K562 (cell line): ENCODE data around the gene HPS4.

ENCODE experiments used
- CHD1 ChIP-seq: fragments of 200-600 bp; sonication (generic); IDR thresholded peaks from one replicate; pipeline ENCODE4 v1.6.1; 2012; ENCODE audit warnings: mild to moderate bottlenecking, moderate library complexity, low read length, inconsistent platforms
- EZH2 ChIP-seq: IDR thresholded peaks from 2 replicates; pipeline ENCODE4 v1.6.1; 2012; ENCODE audit warnings: low read depth, mild to moderate bottlenecking, inconsistent platforms, low read length, borderline replicate concordance
- KLF1 ChIP-seq: fragments of 450-650 bp; IDR thresholded peaks from 2 replicates; pipeline ENCODE4 v1.6.1; 2016; ENCODE audit warnings: missing genetic modification characterization, missing compliant biosample characterization
- MYC ChIP-seq, 2 experiments: fragments of 250-450 bp in 1 of 2; sonication (Bioruptor Pico) in 1 of 2; IDR thresholded peaks; 2 replicates each; pipeline versions ENCODE4 v1.5.1 to v1.6.1; 2012 to 2021; ENCODE audit warnings: low read depth in 2 of 2, borderline replicate concordance in 1 of 2, improper control_type of control experiment in 1 of 2, low read length in 1 of 2, mild to moderate bottlenecking in 1 of 2, moderate library complexity in 1 of 2
- PKNOX1 ChIP-seq: fragments of 450-650 bp; IDR thresholded peaks from 2 replicates; pipeline ENCODE4 v1.6.1; 2016
- POLR2AphosphoS5 ChIP-seq: IDR thresholded peaks from 2 replicates; pipeline ENCODE4 v1.6.1; 2011; ENCODE audit warnings: mild to moderate bottlenecking, low read depth, low read length, moderate library complexity; ENCODE audit not compliant: control insufficient read depth, insufficient read depth
- POLR2B ChIP-seq: fragments of 450-650 bp; IDR thresholded peaks from 2 replicates; pipeline ENCODE4 v1.6.1; 2018; ENCODE audit warnings: low read depth; ENCODE audit not compliant: partially characterized antibody
- TCFL5 ChIP-seq: fragments of 250-450 bp; sonication (Bioruptor Pico); conservative IDR thresholded peaks from 2 replicates; pipeline ENCODE4 v1.6.1; 2021; ENCODE audit warnings: mild to moderate bottlenecking, moderate library complexity, matching md5 sums
- ZNF780A ChIP-seq: fragments of 250-450 bp; sonication (Bioruptor Pico); IDR thresholded peaks from 2 replicates; pipeline ENCODE4 v1.5.0; 2021; ENCODE audit warnings: mild to moderate bottlenecking
- TF ChIP-seq, protein P1 (sequence below): sonication (generic); formaldehyde crosslinking; IDR thresholded peaks from 2 replicates; pipeline ENCODE4 v1.5.0; 2020; ENCODE audit warnings: missing genetic modification reagents
- TF ChIP-seq, protein P2 (sequence below), 3 experiments: IDR thresholded peaks in 2 of 3; conservative IDR thresholded peaks in 1 of 3; 2 replicates each; pipeline ENCODE4 v1.5.1; 2011 to 2012; ENCODE audit warnings: low read length in 3 of 3, mild to moderate bottlenecking in 3 of 3, control low read depth in 2 of 3, improper control_type of control experiment in 1 of 3, inconsistent platforms in 1 of 3, low read depth in 1 of 3, mixed read lengths in 1 of 3, moderate library complexity in 1 of 3; ENCODE audit not compliant: insufficient read depth in 2 of 3
- TF ChIP-seq, protein P3 (sequence below): fragments of 250-450 bp; sonication (Bioruptor Pico); IDR thresholded peaks from 2 replicates; pipeline ENCODE4 v1.5.1; 2021; ENCODE audit warnings: mild to moderate bottlenecking
- TF ChIP-seq, protein P4 (sequence below): IDR thresholded peaks from 3 replicates; pipeline ENCODE4 v1.6.1; 2011; ENCODE audit warnings: borderline replicate concordance, mild to moderate bottlenecking, moderate library complexity; ENCODE audit not compliant: insufficient read length; ENCODE audit errors: extremely low read depth

GRCh38 chr22:26484360-26484706 lies 750 bp upstream of the HPS4 start:
- TF ChIP-seq, protein P1, sequence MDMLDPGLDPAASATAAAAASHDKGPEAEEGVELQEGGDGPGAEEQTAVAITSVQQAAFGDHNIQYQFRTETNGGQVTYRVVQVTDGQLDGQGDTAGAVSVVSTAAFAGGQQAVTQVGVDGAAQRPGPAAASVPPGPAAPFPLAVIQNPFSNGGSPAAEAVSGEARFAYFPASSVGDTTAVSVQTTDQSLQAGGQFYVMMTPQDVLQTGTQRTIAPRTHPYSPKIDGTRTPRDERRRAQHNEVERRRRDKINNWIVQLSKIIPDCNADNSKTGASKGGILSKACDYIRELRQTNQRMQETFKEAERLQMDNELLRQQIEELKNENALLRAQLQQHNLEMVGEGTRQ = peak; percentile 73
- no peak for TF ChIP-seq ZNF780A (CRISPR knock-in tag)
- TF ChIP-seq, protein P2, sequence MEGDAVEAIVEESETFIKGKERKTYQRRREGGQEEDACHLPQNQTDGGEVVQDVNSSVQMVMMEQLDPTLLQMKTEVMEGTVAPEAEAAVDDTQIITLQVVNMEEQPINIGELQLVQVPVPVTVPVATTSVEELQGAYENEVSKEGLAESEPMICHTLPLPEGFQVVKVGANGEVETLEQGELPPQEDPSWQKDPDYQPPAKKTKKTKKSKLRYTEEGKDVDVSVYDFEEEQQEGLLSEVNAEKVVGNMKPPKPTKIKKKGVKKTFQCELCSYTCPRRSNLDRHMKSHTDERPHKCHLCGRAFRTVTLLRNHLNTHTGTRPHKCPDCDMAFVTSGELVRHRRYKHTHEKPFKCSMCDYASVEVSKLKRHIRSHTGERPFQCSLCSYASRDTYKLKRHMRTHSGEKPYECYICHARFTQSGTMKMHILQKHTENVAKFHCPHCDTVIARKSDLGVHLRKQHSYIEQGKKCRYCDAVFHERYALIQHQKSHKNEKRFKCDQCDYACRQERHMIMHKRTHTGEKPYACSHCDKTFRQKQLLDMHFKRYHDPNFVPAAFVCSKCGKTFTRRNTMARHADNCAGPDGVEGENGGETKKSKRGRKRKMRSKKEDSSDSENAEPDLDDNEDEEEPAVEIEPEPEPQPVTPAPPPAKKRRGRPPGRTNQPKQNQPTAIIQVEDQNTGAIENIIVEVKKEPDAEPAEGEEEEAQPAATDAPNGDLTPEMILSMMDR (IDR thresholded peaks at IDR 0.05 in 2 of 3, conservative IDR thresholded peaks at IDR 0.05 in 1 of 3; ENCODE audit: insufficient read depth in 2 of 3, low read depth in 1 of 3, low read length in 3 of 3) = no peak
- no peak for TF ChIP-seq POLR2AphosphoS5
- TF ChIP-seq CHD1 = no peak
- TF ChIP-seq, protein P3, sequence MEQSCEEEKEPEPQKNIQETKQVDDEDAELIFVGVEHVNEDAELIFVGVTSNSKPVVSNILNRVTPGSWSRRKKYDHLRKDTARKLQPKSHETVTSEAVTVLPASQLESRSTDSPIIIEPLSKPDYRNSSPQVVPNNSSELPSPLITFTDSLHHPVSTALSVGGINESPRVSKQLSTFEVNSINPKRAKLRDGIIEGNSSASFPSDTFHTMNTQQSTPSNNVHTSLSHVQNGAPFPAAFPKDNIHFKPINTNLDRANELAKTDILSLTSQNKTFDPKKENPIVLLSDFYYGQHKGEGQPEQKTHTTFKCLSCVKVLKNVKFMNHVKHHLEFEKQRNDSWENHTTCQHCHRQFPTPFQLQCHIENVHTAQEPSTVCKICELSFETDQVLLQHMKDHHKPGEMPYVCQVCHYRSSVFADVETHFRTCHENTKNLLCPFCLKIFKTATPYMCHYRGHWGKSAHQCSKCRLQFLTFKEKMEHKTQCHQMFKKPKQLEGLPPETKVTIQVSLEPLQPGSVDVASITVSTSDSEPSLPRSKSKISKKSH (CRISPR knock-in tag) = no peak
- TF ChIP-seq, protein P4, sequence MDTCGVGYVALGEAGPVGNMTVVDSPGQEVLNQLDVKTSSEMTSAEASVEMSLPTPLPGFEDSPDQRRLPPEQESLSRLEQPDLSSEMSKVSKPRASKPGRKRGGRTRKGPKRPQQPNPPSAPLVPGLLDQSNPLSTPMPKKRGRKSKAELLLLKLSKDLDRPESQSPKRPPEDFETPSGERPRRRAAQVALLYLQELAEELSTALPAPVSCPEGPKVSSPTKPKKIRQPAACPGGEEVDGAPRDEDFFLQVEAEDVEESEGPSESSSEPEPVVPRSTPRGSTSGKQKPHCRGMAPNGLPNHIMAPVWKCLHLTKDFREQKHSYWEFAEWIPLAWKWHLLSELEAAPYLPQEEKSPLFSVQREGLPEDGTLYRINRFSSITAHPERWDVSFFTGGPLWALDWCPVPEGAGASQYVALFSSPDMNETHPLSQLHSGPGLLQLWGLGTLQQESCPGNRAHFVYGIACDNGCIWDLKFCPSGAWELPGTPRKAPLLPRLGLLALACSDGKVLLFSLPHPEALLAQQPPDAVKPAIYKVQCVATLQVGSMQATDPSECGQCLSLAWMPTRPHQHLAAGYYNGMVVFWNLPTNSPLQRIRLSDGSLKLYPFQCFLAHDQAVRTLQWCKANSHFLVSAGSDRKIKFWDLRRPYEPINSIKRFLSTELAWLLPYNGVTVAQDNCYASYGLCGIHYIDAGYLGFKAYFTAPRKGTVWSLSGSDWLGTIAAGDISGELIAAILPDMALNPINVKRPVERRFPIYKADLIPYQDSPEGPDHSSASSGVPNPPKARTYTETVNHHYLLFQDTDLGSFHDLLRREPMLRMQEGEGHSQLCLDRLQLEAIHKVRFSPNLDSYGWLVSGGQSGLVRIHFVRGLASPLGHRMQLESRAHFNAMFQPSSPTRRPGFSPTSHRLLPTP = no peak
- TF ChIP-seq EZH2 = no peak
- TF ChIP-seq TCFL5 (CRISPR knock-in tag) = no peak
- TF ChIP-seq MYC (IDR thresholded peaks at IDR 0.05; ENCODE audit: low read depth, low read length) = no peak
- peak; percentile 52; the same call in 1 of the 2 replicates for TF ChIP-seq MYC (CRISPR knock-in tag; IDR thresholded peaks at IDR 0.05; ENCODE audit: borderline replicate concordance, low read depth)
- TF ChIP-seq PKNOX1 = no peak
- TF ChIP-seq KLF1 (tag) = no peak
- TF ChIP-seq POLR2B = no peak
